Adrenal gland (tissue), 12 donors: ENCODE data around the gene GRB10. TPM values are rescaled to one million over a fixed set of nuclear protein-coding genes. Genes with fewer than 3 reads are reported as not detected.
A peak's percentile ranks its signal among the peaks of the same experiment; 100 is the strongest.

ENCODE experiments used
- DNase-seq, 7 donors: peaks; one replicate each; pipeline ENCODE4 v3.0.0-alpha.2; 2019 to 2020
- H3K27ac ChIP-seq, 5 donors: fragments of 200-600 bp; sonication (generic) in 4 of 5; 1 replicate in 3 of 5; 2 replicates in 2 of 5; pipeline versions ENCODE4 v1.5.1 to v1.8.0; 2016 to 2020; ENCODE audit warnings: mild to moderate bottlenecking in 1 of 5
- H3K27me3 ChIP-seq: fragments of 200-600 bp; 2 replicates; pipeline ENCODE4 v1.8.0; 2021
- H3K36me3 ChIP-seq, 2 donors: fragments of 200-600 bp; replicated peaks in 1 of 2; 1 replicate in 1 of 2; 2 replicates in 1 of 2; pipeline versions ENCODE4 v1.5.1 to v1.8.0; 2018 to 2022
- H3K4me1 ChIP-seq, 2 donors: fragments of 200-600 bp; replicated peaks in 1 of 2; 1 replicate in 1 of 2; 2 replicates in 1 of 2; pipeline versions ENCODE4 v1.5.1 to v1.8.0; 2018 to 2021
- H3K4me3 ChIP-seq, 4 donors: fragments of 200-600 bp; sonication (generic) in 3 of 4; one replicate each; pipeline ENCODE4 v1.5.1; 2016 to 2018
- H3K9me3 ChIP-seq, 3 donors: fragments of 200-600 bp; sonication (generic) in 1 of 3; replicated peaks in 1 of 3; 1 replicate in 2 of 3; 2 replicates in 1 of 3; pipeline versions ENCODE4 v1.5.1 to v1.8.0; 2016 to 2021
- POLR2A ChIP-seq, 2 donors: fragments of 450-650 bp; IDR thresholded peaks; one replicate each; pipeline ENCODE4 v1.6.1; 2017; ENCODE audit warnings: antibody characterized with exemption in 2 of 2, mild to moderate bottlenecking in 2 of 2, moderate library complexity in 1 of 2
- WGBS, 4 donors: extraction: QIAGEN DNeasy Blood & Tissue Kit in 2 of 4; methylation state at CpG; one replicate each; pipeline versions ENCODE4 v1.1.5 to v1.1.7; 2013 to 2017; 5-methylcytosine and 5-hydroxymethylcytosine counted together
- intact Hi-C, 2 donors: fragments of 100-400 bp; cut with DNase I; formaldehyde crosslinking; loops; one replicate each; pipeline versions ENCODE4 v1.14.1 to v1.15.0; 2022 to 2023
- polyA plus RNA-seq, 3 donors: library from polyadenylated mRNA; stranded (reverse); fragments of 200-250 nt in 2 of 3; fragments of 350-450 nt in 1 of 3; fragmentation: Illumina TruSeq in 1 of 3; extraction: RNeasy Lipid Tissue Mini Kit (QIAGEN cat#74804) in 1 of 3; gene quantifications; one replicate each; pipeline ENCODE4 v1.2.3, GENCODE V29; 2013 to 2014
- total RNA-seq, 9 donors: library from RNA; depleted of rRNA in 4 of 9; stranded (reverse); fragments of >200 nt in 4 of 9; fragments of 120-200 nt in 1 of 9; fragmentation: NEBNext Ultra II Directional in 1 of 9; extraction: Animal tissue kit (Norgen Biotek cat#: 25700) in 1 of 9; gene quantifications; one replicate each; pipeline versions ENCODE4 v1.1.0 to v1.2.4, GENCODE V29; 2013 to 2023
- TF ChIP-seq, protein P1 (sequence below), 6 experiments: fragments of 450-650 bp in 4 of 6; fragments of 200-600 bp in 2 of 6; sonication (generic) in 1 of 6; IDR thresholded peaks; 1 replicate in 5 of 6; 2 replicates in 1 of 6; pipeline versions ENCODE4 v1.5.1 to v1.8.0; 2016 to 2021; ENCODE audit warnings: antibody characterized with exemption in 6 of 6, mild to moderate bottlenecking in 2 of 6, moderate library complexity in 1 of 6
- donor health status: healthy with polysubstance abuse.
- donor health status: Bipolar disorder and iron deficiency.
- donor health status: DM: yes; HTN: yes; CAD: no.
- donor health status: DM: no; HTN: no; CAD: no.
- donor health status: DM: no; HTN: no; CAD: no.
- donor health status: DM: yes; HTN: yes; CAD: no.

GRB10 gene
- total and polyA plus RNA-seq, 12 donors, result 33.5 to 158 (median 67.3) TPM

DNA sequence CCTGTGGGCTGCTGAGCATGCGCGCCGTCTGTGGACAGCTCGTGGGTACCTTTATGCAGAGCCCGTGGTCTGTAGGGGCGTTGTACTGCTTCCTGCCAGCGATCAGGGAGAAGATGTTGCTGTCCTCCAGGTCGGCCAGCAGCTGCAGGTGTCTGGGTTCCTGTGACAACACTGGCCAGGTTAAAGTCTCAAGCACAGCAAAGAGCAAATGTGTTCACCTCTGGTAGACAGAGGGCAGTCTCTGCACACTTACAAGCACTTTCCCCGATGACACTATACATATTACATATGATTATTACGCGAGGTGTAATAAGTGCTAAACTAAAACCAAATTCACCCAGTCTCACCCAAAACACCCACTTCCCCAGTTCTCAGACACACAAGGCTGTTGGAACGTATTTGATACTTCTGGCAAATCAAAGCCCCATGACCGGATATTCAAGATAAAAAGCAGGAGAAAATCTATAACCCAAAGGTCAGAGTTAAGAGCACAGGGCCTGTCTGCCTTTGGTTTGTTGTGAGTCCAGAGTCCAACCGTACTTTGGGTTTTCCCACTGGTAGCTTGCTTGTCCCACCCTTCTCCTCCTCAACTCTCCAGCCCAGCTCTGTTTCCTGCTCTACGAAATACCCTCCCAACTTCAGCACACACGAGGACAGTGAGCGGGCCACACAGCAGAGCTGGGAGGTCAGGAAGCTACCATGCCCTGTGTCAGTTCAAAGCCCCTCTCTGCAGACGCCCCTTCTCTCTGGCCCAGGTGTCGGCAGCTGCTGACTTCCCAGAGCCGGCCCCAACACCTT is 167.8 kb downstream of the GRB10 start:
- Histone ChIP-seq H3K36me3 (peaks cover 0 to 50% of the 10 kb centered on the region in 2 donors), H3K4me3 (no peak overlapping the region), H3K27ac (no peak overlapping the region), H3K27me3 (no peaks in the 10 kb centered on the region), H3K4me1 (no peaks in the 10 kb centered on the region), H3K9me3 (no peaks in the 10 kb centered on the region)
- TF ChIP-seq, protein P1, sequence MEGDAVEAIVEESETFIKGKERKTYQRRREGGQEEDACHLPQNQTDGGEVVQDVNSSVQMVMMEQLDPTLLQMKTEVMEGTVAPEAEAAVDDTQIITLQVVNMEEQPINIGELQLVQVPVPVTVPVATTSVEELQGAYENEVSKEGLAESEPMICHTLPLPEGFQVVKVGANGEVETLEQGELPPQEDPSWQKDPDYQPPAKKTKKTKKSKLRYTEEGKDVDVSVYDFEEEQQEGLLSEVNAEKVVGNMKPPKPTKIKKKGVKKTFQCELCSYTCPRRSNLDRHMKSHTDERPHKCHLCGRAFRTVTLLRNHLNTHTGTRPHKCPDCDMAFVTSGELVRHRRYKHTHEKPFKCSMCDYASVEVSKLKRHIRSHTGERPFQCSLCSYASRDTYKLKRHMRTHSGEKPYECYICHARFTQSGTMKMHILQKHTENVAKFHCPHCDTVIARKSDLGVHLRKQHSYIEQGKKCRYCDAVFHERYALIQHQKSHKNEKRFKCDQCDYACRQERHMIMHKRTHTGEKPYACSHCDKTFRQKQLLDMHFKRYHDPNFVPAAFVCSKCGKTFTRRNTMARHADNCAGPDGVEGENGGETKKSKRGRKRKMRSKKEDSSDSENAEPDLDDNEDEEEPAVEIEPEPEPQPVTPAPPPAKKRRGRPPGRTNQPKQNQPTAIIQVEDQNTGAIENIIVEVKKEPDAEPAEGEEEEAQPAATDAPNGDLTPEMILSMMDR (IDR thresholded peaks at IDR 0.05), result peak in 1 of 6 experiments; percentile 11
- no peak for TF ChIP-seq POLR2A (IDR thresholded peaks at IDR 0.05)
- intact Hi-C loops, result no loop called here
- 79 to 86% (median 80%) methylated on average over 18 to 20 of the region's 20 CpGs for WGBS, 4 donors
- no peak for DNase-seq

DNA sequence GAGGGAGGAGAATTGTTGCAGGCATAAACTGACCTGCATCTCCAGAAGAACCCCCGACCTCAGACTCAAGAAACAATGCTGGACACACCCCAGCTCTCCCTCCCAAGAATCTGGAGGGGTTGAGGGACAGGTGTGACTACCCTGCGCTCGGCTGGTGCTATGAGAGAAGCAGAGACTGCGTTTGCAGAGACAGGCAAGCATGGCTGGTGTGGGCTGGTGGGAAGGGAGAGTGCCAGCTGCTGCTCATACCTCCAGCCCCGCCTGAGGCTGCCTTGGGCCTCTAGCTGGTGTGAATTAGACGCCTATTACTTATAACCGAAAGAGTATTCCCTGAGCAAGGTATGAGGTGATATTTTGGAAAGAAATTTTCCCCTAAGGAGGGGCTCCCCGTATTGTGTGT is 169.2 kb downstream of the GRB10 start:
- intact Hi-C loops, result no loop called here
- no peak for DNase-seq
- H3K27ac ChIP-seq, result no peak overlapping the region
- WGBS, 4 donors, result 85 to 94% (median 93%) methylated on average over 6 to 8 of the region's 8 CpGs
- H3K27me3 ChIP-seq, result no peaks in the 10 kb centered on the region
- H3K4me3 ChIP-seq, result no peak overlapping the region
- TF ChIP-seq, protein P1 (IDR thresholded peaks at IDR 0.05), result no peak
- no peak for TF ChIP-seq POLR2A (IDR thresholded peaks at IDR 0.05)
- no peaks in the 10 kb centered on the region for H3K9me3 ChIP-seq
- H3K4me1 ChIP-seq, result no peaks in the 10 kb centered on the region
- peaks cover 0 to 50% of the 10 kb centered on the region in 2 donors for H3K36me3 ChIP-seq

DNA sequence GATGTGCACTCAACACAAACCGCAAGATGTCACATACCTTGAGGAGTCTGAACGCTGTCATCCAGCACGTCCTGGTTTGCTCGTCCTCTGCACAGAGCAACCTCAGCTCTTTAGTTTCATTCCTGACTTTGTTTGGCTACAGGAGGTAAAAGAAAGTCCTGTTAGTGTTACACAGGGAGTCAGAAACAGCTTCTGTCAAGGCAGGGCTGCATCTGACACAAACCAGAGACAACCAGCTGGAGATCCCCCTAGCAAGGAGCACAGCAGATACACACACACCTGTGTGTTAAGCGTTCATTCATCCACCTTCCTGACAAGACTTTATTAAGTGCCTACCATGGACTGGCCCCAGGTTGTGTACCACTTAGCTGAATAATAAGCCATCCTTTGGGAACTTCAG is 170.0 kb downstream of the GRB10 start:
- intact Hi-C loops, result no loop called here
- Histone ChIP-seq H3K4me1 (no peaks in the 10 kb centered on the region), H3K9me3 (no peaks in the 10 kb centered on the region), H3K36me3 (peaks cover 0 to 48% of the 10 kb centered on the region in 2 donors), H3K27ac (no peak overlapping the region), H3K27me3 (no peaks in the 10 kb centered on the region), H3K4me3 (no peak overlapping the region)
- DNase-seq, result no peak
- TF ChIP-seq POLR2A (IDR thresholded peaks at IDR 0.05), result no peak
- TF ChIP-seq, protein P1 (IDR thresholded peaks at IDR 0.05), result no peak
- WGBS, 4 donors, result 80 to 96% (median 93%) methylated on average over 5 of the region's 5 CpGs

DNA sequence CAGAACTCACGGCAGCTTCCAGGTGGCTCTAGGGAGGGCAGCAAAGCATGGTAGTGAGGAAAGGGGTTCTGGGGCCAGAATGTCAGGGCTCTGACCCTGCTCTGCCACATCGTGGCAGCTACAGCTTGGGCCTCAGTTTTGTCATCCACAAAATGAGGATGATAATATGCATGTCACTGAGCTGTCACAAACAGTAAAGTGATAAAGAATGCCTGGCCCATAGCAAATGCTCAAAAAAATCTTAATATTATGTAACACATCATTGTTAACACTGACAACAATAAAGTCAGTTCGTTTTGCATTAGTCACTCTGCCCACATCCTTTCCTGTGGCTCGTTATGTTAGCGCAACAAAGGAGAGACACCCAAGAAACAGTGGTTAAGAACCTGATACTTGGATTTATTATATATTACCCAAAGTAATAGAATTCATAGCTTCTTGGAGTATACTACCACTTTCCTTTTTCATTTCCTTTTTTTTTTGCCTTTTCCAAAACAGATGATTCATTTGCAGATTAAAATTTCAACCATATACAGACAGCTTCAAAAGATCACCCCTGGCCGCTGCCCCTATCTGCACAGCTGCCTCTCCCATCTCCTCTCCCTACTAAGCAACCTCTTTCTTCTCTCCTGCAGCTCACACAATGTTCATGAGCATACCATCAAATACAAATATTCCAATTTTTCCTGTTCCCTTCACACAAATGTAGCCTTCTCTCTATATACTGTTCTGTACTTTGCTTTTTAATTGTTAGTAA is 172.0 kb downstream of the GRB10 start:
- Histone ChIP-seq H3K4me1 (no peaks in the 10 kb centered on the region), H3K4me3 (no peak overlapping the region), H3K27ac (no peak overlapping the region), H3K36me3 (peaks cover 0 to 52% of the 10 kb centered on the region in 2 donors), H3K27me3 (no peaks in the 10 kb centered on the region), H3K9me3 (no peaks in the 10 kb centered on the region)
- WGBS, 4 donors, result 60 to 73% (median 68%) methylated on average over 6 of the region's 6 CpGs
- intact Hi-C loops, result no loop called here
- TF ChIP-seq, protein P1 (IDR thresholded peaks at IDR 0.05), result no peak
- no peak for TF ChIP-seq POLR2A (IDR thresholded peaks at IDR 0.05)
- no peak for DNase-seq
